Esophagus squamous epithelium (tissue), 5 donors: ENCODE measurements around the gene ZDHHC19. TPM values are rescaled to one million over a fixed set of nuclear protein-coding genes. Genes with fewer than 3 reads are reported as not detected.

ENCODE experiments used
- DNase-seq: peaks from one replicate; lab custom pipeline; 2025; lab: John Stamatoyannopoulos, UW
- H3K27ac ChIP-seq, 4 donors: fragments of 200-600 bp; sonication (generic); one replicate each; pipeline ENCODE4 v1.5.1; 2016 to 2019; ENCODE audit warnings: mild to moderate bottlenecking in 1 of 4
- H3K27me3 ChIP-seq, 4 donors: fragments of 200-600 bp; sonication (generic); 1 replicate in 3 of 4; 2 replicates in 1 of 4; pipeline versions ENCODE4 v1.5.1 to v1.6.0; 2017 to 2021; ENCODE audit warnings: antibody characterized with exemption in 1 of 4
- H3K36me3 ChIP-seq, 3 donors: fragments of 200-600 bp; sonication (generic); one replicate each; pipeline ENCODE4 v1.5.1; 2016 to 2019
- H3K4me1 ChIP-seq, 3 donors: fragments of 200-600 bp; sonication (generic); one replicate each; pipeline ENCODE4 v1.5.1; 2017 to 2019
- H3K4me3 ChIP-seq, 4 donors: fragments of 200-600 bp; sonication (generic); 1 replicate in 3 of 4; 2 replicates in 1 of 4; pipeline ENCODE4 v1.5.1; 2016 to 2019; ENCODE audit warnings: mild to moderate bottlenecking in 2 of 4, moderate library complexity in 1 of 4
- H3K9me3 ChIP-seq, 3 donors: fragments of 200-600 bp; sonication (generic); one replicate each; pipeline ENCODE4 v1.5.1; 2016 to 2019
- CTCF ChIP-seq, 6 experiments: fragments of 450-650 bp in 4 of 6; fragments of 200-600 bp in 2 of 6; sonication (generic) in 2 of 6; IDR thresholded peaks; one replicate each; pipeline ENCODE4 v1.5.1; 2016 to 2019; ENCODE audit warnings: antibody characterized with exemption in 6 of 6, mild to moderate bottlenecking in 4 of 6, moderate library complexity in 4 of 6
- POLR2A ChIP-seq, 4 donors: fragments of 450-650 bp; IDR thresholded peaks; one replicate each; pipeline ENCODE4 v1.6.1; 2017; ENCODE audit warnings: antibody characterized with exemption in 4 of 4, mild to moderate bottlenecking in 4 of 4, moderate library complexity in 3 of 4
- WGBS, 2 donors: methylation state at CpG; one replicate each; pipeline ENCODE4 v1.1.5; 2018; 5-methylcytosine and 5-hydroxymethylcytosine counted together
- intact Hi-C: fragments of 100-400 bp; cut with DNase I; formaldehyde crosslinking; loops from one replicate; pipeline ENCODE4 v1.15.0; 2022
- total RNA-seq, 4 donors: library from RNA; depleted of rRNA; stranded (reverse); fragments of >200 nt; gene quantifications; one replicate each; pipeline ENCODE4 v1.1.0, GENCODE V29; 2016
- donor health status: DM: yes; HTN: yes; CAD: no.

The ZDHHC19 gene
- total RNA-seq, 4 donors from 2014 or later, result not detected

- Histone ChIP-seq H3K4me1 (no peaks in the 10 kb centered on the region), H3K4me3 (no peak overlapping the region), H3K27me3 (no peaks in the 10 kb centered on the region), H3K9me3 (no peaks in the 10 kb centered on the region), H3K27ac (no peak overlapping the region), H3K36me3 (peaks cover 0 to 31% (median 0%) of the 10 kb centered on the region in 3 donors)
- WGBS, 2 donors, result 86 to 90% methylated on average over 7 to 8 of the region's 12 CpGs
- TF ChIP-seq POLR2A (IDR thresholded peaks at IDR 0.05), result no peak
- TF ChIP-seq CTCF (IDR thresholded peaks at IDR 0.05), result no peak
- intact Hi-C loops, result no loop called here
- DNase-seq, result no peak
These were observed 21.1 kb upstream of the ZDHHC19 start for GRCh38 chr3:196232154-196232881.

GRCh38 chr3:196227629-196228493, 16.7 kb upstream of the ZDHHC19 start:
- no peak for DNase-seq
- Histone ChIP-seq H3K4me1 (no peaks in the 10 kb centered on the region), H3K4me3 (no peak overlapping the region), H3K27me3 (no peaks in the 10 kb centered on the region), H3K27ac (no peak overlapping the region), H3K36me3 (no peaks in the 10 kb centered on the region), H3K9me3 (no peaks in the 10 kb centered on the region)
- intact Hi-C loops, result no loop called here
- 55 to 78% methylated on average over 14 of the region's 24 CpGs for WGBS, 2 donors
- TF ChIP-seq POLR2A (IDR thresholded peaks at IDR 0.05) (no peak), CTCF (IDR thresholded peaks at IDR 0.05) (no peak)

- H3K4me3 ChIP-seq, result no peak overlapping the region
- intact Hi-C loops, result no loop called here
- DNase-seq, result no peak
- WGBS, 2 donors, result 77 to 80% methylated on average over 6 to 9 of the region's 14 CpGs
- H3K27ac ChIP-seq, result no peak overlapping the region
- TF ChIP-seq POLR2A (IDR thresholded peaks at IDR 0.05) (no peak), CTCF (IDR thresholded peaks at IDR 0.05) (no peak)
- no peaks in the 10 kb centered on the region for H3K9me3 ChIP-seq
- H3K27me3 ChIP-seq, result no peaks in the 10 kb centered on the region
- H3K4me1 ChIP-seq, result no peaks in the 10 kb centered on the region
- H3K36me3 ChIP-seq, result no peaks in the 10 kb centered on the region
These were observed 15.9 kb upstream of the ZDHHC19 start for GRCh38 chr3:196227121-196227561.

GRCh38 chr3:196225763-196226364, 14.7 kb upstream of the ZDHHC19 start:
- no peak overlapping the region for H3K27ac ChIP-seq
- no peaks in the 10 kb centered on the region for H3K4me1 ChIP-seq
- H3K4me3 ChIP-seq, result no peak overlapping the region
- DNase-seq, result no peak
- 87 to 90% methylated on average over 13 to 15 of the region's 15 CpGs for WGBS, 2 donors
- H3K9me3 ChIP-seq, result no peaks in the 10 kb centered on the region
- no peaks in the 10 kb centered on the region for H3K27me3 ChIP-seq
- intact Hi-C loops, result no loop called here
- TF ChIP-seq POLR2A (IDR thresholded peaks at IDR 0.05) (no peak), CTCF (IDR thresholded peaks at IDR 0.05) (no peak)
- H3K36me3 ChIP-seq, result no peaks in the 10 kb centered on the region
